ENCODE data around the gene LARP1B.
A peak's percentile ranks its signal among the peaks of the same experiment; 100 is the strongest.
"Not testable (repeated sequence)": the region's sequence is repeated elsewhere in the genome, so short reads cannot be mapped to it uniquely, and the experiment has no call there.

LARP1B gene

DNA sequence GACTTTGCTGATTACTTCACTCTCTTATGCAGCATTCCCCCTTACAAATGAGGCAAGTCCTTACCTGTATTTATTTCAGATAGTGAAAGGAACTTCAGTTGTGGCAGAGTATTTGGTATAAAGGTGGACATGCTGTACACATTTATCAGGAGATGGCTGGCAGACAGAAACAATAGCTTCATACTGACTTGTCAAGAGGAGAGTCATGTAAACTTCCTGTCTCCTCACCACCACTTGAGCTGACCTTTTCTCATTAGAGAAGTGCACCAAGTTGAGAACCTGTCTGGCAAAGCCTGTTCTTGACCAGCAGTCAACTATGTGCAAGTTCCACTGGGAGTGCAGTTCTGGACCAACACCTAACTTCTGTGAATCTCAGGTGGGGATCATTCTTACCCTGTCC, 80.8 kb downstream of the LARP1B start:
- no peak for DNase-seq

DNA sequence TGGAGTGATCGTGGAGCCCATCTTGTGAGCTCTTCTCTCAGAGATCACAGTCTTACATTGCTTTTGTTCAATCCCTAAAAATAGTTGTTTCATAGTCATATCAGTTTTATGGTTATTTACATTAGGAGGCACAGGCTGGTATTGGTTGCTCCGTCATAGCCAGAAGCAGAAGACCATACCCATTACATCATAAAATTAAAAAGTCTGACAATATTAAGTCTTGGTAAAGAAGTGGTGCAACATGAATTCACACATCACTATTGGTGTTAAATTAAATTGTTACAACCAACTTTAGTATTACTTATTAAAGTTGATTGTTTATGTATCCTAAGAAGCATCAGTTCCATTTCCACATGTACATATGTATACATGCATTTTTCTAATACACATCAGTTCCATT, 84.6 kb downstream of the LARP1B start:
- no peak for DNase-seq

DNA sequence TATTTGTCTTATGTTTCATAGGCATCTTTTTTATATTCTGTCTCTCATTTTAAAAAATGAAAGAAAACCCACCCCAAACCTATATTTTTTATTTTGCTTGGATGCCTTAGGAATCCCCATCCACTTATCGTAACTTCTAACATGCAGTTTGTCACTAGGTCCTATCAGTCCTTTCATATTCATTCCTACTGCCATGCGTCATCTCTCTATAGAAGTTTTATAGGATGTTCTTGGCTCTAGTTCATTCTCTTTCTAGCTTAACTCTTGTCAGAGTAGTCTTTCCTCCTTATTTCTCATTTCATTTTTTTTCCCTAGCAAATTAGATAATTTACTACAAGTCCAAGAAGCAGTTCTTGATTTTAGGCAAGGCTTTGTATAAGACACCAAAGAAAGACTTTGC, 92.7 kb downstream of the LARP1B start:
- no peak for DNase-seq

DNA sequence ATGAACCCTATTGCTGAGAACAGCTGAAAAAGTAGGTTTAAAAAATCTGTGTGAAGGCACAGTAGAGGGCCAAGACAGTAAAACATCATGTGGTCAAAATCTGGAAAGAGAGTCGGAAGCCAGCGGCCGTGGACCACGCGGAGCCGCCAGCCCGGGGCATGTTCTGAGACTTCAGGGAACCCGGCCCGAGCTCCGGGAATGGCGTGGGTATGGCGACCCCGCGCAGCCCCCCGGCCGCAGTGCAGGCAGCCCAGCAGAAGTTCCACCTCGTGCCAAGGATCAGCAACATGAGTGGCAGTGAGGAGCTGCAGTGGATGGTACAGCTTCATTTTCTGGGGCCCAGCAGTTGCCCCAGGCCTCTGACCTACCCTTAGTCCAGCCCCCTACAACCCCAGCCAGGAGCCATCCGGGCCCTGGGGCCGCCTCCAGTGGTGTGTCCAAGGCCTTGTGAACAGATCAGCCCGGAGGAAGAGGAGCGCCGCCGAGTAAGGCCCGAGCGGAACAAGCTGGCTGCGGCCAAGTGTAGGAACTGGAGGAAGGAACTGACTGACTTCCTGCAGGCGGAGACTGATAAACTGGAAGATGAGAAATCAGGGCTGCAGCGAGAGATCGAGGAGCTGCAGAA, 94.2 kb downstream of the LARP1B start:
- DNase-seq, result no peak

DNA sequence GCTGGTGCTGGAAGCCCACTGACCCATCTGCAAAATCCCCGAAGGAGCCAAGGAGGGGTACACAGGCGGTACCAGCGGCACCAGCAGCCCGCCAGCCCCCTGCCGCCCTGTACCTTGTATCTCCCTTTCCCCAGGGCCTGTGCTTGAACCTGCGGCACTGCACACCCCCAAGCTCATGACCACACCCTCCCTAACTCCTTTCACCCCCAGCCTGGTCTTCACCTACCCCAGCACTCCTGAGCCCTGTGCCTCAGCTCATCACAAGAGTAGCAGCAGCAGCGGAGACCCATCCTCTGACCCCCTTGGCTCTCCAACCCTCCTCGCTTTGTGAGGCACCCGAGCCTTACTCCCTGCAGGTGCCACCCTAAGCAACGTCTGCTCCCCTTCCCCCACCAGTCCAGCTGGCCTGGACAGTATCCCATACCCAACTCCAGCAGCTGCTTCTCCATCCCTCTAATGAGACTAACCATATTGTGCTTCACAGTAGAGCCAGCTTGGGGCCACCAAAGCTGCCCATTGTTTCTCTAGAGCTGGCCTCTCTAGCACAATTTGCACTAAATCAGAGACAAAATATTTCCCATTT, 94.9 kb downstream of the LARP1B start:
- no peak for DNase-seq

DNA sequence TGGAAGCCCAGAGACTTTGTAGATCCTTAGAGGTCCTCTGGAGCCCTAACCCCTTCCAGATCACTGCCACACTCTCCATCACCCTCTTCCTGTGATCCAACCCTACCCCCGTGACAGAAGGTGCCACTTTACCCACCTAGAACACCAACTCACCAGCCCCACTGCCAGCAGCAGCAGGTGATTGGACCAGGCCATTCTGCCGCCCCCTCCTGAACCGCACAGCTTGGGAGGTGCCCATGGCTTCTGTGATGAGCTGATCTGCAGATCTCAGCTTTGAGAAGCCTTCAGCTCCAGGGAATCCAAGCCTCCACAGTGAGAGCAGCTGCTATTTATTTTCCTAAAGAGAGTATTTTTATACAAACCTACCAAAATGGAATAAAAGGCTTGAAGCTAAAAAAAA, 95.4 kb downstream of the LARP1B start:
- not testable (repeated sequence) for DNase-seq

DNA sequence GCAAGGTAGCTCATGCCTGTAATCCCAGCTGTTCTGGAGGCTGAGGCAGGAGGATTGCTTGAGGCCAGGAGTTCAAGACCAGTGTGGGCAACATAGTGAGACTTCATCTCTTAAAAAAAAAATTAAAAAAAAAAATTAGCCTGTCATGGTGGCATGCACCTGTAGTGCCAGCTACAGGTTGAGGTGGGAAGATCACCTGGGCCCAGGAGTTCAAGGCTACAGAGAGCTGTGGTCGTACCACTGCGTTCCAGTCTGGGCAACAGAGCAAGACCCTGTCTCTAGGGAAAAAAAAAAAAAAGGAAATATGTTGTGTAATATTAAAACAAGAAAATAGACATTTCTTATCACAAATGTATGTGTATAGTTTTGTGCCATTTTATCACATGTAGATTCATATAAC, 97.8 kb downstream of the LARP1B start:
- no peak for DNase-seq

DNA sequence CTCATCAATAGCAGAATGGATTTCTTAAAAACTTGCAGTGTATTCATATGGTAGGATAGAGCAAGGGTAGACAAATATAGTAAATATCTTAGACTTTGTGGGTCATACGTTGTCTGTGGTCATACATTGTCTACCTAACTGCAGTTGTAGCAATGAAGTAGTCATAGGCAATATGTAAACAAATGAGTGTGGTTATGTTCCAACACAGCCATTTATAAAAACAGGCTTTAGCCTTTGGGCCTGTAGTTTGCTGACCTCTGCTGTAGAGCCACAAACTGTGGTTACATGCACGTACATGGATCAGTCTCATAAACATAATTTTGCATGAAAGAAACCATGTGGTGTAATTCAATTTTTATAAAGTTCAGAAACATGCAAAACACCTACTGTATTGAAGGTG, 98.9 kb downstream of the LARP1B start:
- DNase-seq, result no peak

DNA sequence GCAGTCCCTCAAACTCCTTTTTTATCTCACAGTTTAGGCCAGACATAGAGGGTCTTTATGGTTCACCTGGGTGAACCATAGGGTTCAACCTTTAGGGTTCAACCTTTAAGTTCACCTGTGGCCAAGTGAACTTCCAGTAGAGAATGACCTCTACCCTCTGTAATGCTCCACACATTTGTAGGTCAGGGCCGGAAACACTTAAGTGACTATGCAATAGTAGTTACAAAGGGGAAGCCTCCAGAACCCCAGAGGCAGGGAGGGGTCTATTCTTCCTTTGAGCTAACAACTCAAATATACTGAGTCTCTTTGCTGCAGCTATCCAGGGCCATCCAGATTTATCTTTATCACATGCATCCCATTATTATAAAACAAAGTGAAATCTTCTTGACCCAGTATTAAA, 100.0 kb downstream of the LARP1B start:
- DNase-seq, result no peak

DNA sequence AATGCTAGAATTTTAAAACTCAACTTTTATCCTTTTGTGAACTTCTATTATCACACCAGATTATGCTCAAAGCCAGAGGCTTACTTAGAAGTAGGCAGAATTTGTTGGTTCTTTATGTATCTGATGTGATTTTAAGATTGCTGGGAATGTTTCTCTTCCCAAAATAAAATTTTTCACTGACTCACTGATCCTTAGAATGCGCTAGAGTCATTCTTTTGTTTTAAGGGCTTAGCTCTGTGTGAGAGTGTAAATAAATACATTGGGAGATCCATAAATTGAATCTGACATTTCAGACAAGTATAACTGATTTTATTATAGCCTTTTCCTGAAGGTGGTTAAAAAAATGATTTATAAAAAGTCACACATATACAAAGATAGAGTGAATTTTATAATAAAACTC, 101.3 kb downstream of the LARP1B start:
- DNase-seq, result no peak

DNA sequence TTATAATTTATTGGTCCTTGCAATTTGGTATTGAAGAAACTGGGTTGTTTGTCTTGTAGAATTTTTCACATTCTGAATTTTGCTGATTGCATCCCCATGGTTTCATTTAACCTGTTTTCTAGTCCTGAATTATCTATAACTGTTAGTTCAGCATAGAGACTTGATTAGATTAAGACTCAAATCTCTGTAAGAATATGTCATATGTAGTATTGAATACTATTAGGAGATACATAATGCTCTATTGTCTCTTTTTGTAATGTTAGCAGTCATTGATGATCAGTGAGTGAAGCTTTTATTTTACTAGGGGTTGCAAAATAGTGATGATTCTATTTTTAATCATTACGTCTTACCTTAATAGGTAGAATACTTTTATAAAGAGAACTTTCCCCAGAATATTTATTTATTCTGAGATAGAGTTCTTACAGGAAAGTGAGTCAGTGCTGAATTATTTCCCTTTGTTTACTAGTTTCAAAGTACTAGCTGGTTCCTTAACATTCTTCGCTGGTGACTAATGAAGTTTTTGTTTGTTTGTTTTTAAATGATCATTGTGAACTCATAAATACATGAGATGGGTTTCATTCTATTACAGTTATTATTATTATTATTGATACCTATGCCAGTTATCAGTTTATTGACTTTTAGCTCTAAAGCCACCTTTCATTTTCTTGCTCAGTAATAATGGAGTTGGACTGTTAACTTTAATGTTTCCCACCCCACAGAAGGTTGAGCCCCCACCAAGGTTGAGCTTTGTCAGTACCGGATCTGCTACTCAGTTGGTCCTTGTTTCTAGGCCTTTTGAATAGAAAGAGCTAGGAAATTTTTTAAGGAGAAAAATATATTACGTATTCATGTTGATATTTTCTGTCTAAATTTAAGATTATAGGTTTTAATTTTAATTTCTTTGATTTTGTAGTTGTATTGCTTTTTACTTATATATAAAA, 102.3 kb downstream of the LARP1B start:
- no peak for DNase-seq

DNA sequence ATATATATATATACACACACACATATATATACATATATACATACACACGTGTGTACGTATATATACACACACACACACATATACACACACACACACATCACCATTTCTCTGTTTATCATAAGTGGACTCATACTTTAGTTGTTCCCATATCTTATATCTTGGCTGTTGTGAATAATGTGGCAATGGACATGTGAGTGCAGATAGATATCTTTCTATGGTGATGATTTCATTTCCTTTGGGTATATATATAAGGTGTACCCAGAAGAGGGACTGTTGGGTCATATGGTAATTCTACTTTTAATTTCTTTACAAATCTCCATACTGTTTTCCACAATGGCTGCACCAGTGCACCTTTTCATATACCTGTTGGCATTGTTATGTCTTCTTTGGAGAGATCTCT, 105.9 kb downstream of the LARP1B start:
- DNase-seq, result no peak

DNA sequence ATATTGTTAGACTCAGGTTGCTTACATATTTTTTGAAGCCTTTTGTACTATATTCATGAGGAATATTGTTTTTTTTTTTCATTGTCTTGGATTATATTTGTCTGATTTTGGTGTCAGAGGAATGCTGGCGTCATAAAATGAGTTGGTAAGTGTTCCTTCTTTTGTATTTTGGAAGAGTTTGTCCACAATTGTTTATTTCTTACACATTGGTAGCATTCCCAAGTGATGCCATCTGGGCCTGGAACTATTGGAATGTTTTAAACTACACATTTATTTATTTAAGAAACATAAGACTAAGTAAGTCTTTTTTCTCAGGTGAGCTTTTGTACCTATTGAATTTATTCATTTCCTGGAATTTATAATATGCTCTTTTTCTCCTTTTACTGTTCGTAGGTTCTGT, 107.6 kb downstream of the LARP1B start:
- DNase-seq, result no peak

DNA sequence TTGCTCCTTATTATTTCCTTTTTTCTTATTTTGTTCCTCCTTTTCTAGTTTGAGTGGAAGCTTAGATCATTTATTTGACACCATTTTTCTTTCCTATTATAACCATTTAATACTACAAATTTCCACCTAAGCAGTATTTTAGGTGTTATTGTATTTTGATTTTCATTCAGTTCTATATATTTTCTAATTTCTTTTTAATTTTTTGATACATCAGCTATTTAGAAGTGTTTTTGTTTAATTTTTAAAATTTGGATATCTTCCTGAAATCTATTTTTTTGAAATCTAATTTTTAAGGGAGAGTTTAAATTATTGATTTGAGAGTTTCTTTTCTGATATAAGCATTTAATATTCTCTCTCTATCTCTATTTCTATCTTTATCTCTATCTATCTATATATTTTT, 108.1 kb downstream of the LARP1B start:
- DNase-seq, result no peak

DNA sequence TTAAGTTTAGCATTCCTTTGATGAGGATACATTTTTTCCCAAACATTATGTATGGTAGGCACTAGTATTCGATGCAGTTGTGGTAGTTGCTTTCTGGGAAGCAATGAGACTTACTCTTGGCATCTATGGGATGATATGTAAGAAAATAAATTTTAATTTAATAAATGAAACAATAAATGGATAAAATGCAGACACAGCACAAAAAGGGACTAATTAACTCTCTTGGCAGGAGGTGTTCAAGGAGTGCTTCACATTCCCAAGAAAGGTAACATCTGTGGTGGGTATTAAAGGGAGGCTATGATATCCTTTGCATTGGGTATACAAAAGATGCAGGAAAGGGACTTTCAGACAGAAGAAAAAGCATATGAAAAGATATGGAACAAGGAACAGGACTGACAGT, 115.5 kb downstream of the LARP1B start:
- no peak for DNase-seq

DNA sequence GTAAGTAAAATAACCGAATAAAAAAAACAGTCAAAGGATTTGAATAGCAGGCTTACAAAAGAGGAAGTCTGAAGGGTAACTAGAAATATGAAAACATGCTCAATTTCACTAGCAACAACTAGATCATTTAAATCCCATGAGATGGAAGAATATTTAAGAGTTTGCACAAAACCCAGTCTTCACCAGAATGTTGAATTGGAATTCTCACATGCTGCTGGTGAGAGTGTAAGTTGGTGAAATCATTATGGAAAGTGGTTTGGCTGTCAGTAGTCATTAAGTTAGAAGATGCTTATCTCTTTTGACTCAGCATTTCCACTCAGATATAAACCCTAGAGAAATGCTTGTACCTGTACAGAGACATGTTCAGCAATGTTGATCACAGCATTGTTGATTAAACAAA, 116.4 kb downstream of the LARP1B start:
- DNase-seq, result peak; percentile 60

DNA sequence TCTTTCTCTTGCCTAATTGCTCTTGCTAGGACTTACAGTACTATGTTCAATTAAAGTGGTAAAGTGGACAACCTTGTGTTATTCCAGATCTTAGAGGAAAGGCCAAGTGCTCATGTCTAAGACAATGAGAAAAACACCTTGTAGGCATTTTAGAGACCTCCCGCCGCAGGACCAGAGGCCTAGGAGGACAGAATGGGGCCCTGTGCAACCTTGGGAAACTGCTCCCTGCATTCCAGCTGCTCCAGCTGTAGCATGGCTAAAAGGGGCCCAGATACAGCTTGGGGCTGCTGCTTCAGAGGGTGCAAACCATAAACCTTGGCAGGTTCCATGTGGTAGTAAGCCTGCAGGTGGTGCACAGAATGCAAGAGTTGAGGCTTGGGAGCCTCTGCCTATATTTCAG, 125.5 kb downstream of the LARP1B start:
- no peak for DNase-seq

DNA sequence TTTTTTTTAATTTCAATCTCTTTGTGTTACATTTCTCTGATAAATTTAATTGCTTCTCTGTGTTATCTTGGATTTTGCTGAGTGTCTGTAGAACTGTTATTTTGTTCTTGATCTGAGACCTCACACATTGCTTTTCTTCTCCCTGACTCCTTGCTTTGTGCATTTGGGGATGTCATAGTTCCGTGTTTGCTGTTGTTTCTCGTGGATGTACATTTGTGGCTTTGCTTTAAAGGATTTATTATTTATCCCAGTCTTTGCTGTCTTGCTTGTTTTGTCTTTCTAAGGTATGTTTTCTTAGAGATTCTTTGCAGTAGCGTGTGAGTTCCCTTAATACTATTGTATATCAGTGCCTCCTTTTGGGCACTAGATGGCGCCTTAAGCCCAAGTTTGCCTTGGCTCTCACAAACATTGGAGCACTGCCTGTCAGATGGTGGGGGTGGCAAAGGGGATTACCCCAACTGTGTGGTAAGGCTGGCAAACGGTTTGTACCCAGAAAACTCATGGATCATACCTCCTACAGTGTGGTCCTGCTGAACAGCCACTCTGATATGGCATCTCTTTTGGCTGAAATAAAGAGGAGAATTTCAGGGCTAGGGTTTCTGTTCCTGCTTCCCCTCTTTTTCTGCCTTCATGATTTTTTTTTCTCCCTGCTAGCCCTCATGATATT, 130.1 kb downstream of the LARP1B start:
- DNase-seq, result peak; percentile 33

DNA sequence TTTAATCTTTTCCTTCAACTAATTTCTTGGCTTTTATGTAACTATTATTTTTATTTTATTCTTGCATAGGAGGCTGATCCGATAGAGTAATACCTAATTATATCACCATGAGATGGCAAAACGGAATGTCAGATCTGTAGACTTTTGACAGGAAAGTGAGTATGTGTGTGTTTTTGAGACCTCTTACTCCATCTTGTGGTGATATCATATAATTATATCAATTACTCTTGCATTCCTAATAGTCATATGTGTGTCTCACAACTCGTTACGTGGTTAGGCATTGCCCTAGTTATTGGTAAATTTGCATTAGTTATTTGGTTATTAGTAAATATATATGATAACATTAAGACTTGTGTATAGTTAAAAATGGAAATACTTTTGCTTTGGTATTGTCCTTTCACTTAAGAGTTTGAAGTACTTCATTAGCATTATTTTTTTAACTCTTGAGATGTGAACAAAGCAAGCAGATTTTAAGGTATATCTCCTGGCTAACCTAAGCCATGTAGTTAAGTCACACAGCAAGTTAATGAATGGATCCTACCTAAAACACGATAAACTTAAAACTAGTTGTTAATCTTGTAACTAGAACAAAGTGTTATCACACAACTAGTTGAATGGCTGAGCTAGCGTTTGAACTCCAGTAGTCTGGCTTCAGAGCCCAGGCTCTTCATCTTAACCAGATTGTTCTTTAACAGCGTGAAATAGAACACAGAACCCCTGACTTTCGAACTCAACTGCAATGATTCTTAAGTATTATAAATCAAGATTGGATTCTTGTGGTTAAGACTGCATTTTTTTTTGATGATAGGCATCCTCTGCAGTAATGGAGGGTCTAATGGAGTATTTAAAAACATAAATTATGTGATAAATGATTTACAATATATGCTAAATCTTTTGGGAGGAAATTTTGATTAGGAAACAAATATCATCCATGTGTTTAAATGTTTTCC, 159.4 kb downstream of the LARP1B start:
- DNase-seq, result peak; percentile 40

DNA sequence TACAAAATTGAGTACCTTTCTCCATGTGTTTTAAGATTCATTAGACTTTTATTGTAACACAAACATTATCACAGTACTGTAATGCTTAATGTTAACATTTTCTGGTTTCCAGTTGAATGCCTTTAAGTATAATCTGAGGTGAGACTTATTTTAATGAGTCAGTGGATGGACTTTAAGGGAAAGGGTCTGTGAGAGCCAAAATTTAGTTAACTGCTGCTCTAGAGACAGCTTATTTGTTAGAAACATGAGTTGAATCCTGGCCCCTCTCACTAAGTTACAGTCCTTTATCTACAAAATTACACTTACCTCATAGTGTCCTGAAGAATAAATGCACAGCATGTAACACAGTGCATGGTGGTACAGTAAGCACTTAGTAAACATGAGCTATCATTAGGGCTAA, 160.5 kb downstream of the LARP1B start:
- DNase-seq, result no peak

DNA sequence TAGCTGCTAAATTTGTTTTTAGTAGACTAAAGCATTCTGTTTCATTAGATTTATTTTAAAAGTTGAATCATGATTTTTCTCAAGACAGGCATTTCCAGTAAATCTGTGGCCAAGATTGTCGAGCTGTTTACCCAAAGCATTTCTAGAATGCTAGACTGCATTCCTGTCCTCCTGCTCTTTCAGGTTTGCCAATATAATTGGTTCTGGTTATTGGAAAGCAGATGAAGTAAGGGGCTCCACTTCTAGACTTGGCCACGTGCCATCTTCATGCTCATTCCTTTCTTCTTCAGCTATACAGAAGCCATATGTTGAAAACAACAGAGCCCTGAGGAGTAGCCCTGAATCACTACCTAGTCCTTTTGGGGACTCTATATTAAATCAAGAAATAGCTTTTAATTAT, 164.0 kb downstream of the LARP1B start:
- DNase-seq, result no peak

DNA sequence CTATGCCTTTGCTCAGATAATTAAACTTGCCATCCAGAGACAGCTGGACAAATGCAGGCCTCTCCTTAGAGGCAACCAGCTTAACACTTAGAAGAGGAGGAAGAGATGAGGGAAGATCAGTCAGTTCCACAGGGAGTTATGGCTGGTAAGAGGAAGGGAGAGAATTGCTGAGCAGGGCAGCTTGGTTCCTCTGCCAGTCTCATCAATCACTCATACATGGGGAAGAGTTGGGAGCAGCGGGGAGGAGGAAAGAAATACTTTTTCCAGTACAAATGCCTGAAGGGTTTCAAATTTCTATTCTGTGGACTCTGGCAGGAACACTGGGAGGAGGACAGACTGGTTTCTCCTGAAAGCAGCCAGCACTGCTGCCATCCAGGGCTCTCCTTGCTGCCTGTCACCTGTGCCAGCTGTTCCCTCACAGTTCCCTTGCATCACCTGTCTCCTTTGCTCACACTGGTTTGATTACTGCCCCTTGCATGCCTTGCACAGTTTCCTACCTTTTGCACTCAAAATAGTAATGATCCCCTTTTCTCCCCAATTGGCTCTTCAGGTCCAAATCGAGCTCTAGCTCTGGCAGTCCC, 167.0 kb downstream of the LARP1B start:
- no peak for DNase-seq
